NCI-H1436 (cell line): ENCODE data around the gene ALG8.

ENCODE experiments used
- DNase-seq: peaks from one replicate; lab custom pipeline; 2025; lab: John Stamatoyannopoulos, UW

Gene ALG8

GRCh38 chr11:78160557-78160956 lies 21.1 kb upstream of the ALG8 start:
- DNase-seq, result no peak

- no peak for DNase-seq
Measured at GRCh38 chr11:78158987-78159652, 19.7 kb upstream of the ALG8 start.

DNA sequence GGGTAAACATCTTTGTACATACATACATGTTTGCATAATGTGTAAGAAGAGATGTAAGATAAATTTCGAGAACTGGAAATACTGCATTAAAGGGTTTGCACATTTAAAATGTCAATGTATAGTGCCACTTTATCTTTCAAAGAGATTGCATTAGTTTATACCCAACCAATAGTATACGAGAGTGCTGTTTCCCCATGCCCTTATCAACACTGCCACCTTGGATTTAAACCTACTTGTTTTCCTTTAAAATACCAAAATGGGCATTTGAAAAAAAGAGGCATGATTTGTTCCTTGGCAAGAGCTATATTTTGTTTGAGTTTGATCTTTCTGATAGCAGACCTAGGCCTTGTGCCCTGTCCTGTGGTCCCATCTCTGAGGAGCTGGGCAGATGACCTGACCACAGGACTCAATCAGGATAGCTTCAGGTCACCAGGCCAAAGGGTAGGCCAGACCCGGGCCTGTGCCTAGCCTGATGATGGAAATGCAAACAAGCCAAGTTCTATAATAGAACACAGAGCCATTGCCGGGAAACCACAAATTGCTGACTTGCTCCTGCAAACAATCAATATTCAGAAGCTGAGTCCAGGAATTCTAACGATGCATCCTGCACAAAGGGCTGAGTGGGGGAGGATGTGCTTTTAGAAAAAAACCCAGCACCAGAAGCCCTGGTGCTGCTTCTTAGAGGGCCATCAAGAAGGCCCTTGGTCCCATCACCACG lies 16.9 kb upstream of the ALG8 start:
- DNase-seq, result no peak

GRCh38 chr11:78151804-78152203 lies 12.4 kb upstream of the ALG8 start:
- DNase-seq, result no peak

GRCh38 chr11:78150754-78151153 lies 11.3 kb upstream of the ALG8 start:
- DNase-seq, result no peak

DNA sequence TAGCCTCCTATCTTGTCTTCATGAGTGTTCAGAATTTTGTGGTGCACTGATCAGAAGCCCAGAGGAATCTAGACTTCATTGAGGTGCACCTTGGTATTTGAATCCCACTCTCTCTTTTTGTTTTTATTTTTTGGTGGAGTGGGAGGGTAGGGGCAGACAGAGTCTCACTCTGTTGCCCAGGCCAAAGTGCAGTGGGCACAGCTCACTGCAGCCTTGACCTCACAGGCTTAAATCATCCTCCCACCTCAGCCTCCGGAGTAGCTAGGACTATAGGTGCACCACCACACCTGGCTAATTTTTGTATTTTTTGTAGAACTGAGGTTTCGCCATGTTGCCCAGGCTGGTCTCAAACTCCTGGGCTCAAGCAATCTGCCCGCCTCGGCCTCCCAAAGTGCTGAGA lies 10.9 kb upstream of the ALG8 start:
- no peak for DNase-seq

GRCh38 chr11:78149646-78150045 lies 10.2 kb upstream of the ALG8 start:
- no peak for DNase-seq

- DNase-seq, result no peak
Measured at GRCh38 chr11:78147807-78148206, 8.4 kb upstream of the ALG8 start.

DNA sequence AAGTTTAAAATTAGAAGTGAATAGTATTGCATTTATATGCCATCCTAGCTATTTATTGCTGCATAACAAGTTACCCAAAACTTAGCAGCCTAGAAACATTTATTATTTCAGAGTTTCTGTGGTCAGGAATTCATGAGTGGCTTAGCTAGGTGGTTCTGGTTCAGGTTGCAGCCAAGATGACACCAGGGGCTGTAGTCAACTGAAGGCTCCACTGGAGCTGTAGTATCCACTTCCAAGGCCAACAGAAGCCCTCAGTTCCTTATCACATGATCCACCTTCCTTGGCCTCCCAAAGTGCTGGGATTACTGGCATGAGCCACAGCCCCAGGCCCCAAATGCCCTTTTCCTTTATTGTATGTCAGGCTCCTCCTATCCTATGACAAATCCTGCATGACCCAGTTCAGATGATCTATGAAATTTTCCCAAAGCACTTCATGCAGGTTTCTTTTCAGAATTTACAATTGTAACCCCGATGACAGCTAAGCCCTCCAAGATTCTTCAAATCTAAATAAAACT lies 6.1 kb upstream of the ALG8 start:
- no peak for DNase-seq

GRCh38 chr11:78140392-78141077 lies 1.1 kb upstream of the ALG8 start:
- DNase-seq, result no peak

DNA sequence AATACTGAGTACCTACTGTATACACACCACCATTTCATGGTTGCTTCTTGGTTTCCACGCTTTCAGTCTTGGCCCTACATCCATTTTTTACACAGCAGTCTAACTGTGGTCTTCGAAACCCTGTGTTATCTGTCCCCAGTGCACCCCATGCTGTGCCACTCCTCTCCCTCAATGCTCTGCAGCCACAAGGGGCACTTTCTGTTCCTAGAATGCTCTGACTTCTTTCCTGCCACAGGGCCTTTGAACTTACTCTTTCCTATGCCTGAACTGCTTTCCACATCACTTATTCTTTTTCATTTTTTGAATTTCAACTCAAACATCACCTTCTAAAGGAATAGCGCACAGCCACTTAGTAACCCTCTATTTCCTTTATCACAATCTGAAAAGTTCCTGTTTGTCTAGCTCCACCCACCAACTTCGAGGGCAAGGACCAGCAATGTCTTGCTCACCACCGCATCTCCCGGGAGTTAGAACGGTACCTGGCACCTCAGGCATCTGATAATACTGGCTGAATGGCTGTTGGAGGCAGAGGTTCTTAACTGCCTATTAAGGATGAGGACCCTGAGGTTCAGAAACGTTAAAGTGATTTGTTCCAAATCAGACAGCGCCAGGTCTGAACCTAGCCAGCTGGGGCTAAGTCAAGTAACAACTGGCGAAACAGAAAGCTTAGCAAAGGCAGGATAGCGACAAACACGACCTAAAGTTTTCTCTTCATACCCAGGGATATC lies 568 bp downstream of the ALG8 start:
- DNase-seq, result no peak

- no peak for DNase-seq
Measured at GRCh38 chr11:78138291-78138690, 1.1 kb downstream of the ALG8 start.

- DNase-seq, result no peak
Measured at GRCh38 chr11:78132475-78132874, 7.0 kb downstream of the ALG8 start.

DNA sequence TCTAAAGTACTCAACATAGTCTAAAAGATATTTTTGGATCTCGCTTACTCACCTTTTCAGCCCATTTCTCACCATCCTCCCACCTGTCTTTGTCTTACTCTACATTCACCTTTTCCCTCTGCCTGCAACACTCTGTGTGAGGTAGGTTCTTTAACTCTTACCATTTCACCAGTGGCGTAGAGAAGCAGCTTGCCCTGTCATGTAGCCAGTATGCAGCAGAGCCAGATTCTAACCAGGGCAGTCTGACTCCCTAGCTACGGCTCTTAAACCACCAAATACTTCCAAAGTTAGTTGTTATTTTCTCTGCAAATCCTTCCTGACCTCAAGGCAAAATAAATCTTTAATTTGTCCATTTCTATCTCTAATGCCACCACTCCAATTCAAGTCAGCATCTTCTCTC lies 7.5 kb downstream of the ALG8 start:
- DNase-seq, result no peak

DNA sequence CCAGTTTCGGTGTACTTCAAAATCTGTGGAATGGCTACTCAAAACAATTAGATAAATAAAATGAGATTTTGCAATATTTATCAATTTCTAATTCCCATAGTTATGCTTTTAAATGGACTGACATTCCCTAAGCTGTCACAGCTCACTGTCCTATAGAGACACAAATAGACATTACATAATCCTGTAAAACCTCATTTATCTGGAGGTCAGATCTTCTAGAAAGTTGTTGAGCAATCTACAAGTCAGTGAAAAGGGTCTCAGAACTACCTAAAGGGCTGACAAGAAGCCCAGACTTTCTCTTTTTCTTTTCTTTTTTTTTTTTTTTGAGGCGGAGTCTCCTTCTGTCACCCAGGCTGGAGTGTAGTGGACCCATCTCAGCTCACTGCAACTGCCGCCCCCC lies 12.0 kb downstream of the ALG8 start:
- DNase-seq, result no peak

DNA sequence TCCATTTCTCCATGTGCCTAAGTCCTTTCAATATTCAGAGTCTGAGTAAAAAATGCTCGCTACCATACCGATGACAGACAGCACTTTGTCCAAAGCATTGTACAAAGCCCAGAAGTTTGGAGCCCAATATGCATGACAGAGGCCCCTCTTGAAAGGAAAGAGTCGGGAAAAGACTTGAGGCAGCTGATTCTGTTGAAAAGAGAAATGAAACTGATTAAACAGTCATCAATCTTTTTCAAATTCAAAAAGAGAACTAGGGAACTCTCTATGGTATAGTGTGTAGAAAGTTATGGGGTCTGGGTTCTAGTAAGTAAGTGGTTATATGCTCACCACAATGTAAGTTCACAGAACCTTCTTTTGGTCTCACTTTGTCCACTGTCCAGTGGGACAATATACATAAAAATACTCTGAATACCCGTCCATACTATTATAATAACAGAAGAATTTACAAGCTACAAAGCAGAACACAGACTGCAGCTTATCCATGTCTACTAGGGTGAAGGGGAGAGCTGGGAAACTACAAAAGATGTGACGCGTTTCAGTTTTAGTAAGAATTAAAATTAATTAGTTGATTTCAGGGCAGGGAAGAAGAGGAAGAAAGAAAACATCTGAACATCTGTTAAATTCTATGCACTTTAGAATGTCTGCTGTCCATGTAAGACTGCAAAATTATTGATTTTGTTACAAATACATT lies 26.7 kb downstream of the ALG8 start:
- no peak for DNase-seq

- DNase-seq, result no peak
Measured at GRCh38 chr11:78111298-78111697, 28.1 kb downstream of the ALG8 start.

DNA sequence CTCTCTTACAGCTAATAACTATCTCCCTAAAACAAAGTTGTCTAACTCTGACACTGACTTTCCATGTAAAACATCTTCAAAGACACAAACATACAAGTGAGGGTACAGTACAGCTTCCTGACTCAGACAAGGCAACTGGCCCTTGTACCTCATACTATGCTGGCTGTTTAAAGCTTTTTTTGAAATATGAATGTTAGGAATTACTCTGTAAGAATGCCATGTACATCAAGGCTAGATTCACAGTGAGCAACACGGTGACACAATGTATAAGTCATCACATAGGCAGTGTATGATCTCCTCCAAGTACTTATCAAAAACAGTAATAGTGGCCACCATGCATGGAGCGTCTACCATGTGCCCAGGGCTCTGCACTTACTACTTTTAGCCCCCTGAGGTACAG lies 28.6 kb downstream of the ALG8 start:
- DNase-seq, result no peak

DNA sequence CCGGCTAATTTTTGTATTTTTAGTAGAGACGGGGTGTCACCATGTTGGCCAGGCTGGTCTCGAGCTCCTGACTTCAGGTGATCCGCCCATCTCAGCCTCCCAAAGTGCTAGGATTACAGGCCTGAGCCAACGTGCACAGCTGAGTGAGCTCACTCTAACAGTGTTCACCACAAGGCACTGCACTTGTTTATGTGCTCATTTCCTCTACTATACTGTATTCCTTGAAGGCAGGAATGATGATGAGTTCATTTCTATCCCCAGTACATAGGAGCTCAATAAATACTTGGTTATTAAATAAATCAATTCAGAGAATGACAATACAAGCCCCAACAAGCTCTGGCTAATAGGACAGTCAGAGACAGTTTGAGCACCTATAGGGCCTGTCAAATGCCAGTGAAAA lies 29.1 kb downstream of the ALG8 start:
- DNase-seq, result no peak

DNA sequence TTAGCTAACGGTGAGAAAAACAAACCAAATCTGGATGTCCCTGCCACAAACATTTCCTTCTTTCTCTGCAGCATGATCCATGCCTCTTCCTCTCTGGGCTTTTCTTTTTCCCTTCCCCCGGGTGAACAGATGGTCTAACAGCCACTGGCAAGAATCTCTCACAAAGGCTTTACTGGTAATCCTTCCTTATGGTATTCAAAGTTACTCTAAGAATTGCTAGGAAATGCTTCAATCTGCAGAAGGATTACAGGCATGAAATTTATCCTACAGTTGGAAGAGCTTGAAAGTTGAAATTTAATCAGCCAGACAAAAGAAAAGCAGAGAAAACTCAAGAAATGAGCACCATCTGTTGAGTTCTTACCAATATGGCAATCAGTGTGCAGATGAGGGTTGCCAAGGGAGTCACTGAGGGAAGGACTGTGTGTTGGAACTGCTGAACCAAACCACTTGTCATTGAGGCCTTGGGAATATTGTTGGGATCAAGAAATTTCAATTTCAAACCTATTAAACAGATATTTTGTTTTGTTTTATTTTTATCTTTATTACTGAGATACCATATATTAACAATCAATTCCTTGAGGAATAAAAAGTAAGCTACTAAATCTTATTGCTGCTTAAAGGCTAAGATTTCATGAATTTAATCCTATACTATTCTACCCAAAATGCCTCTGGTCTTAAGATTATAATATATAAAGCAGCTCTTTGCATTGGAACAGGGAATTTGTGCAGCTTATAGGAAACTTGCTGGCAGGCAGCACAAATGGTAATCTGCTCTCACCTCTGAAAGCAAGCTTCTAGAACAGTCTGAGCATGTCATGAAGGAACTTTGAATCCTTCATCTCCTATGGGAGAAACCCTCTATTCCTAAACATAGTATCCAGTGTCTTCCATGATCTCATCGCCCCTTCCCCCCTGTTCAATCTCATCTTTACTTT lies 30.1 kb downstream of the ALG8 start:
- DNase-seq, result no peak
